BJ (cell line): ENCODE data around the gene RIMBP2. TPM values are rescaled to one million over a fixed set of nuclear protein-coding genes. Genes with fewer than 3 reads are reported as not detected.

Experiments
- CTCF ChIA-PET: fragments of 350-600 bp; formaldehyde crosslinking; extraction: SDS; loops from one replicate; lab custom pipeline; 2021; ENCODE audit warnings: antibody characterized with exemption, inconsistent platforms; lab: Yijun Ruan, JAX
- POLR2A ChIA-PET: fragments of 300-600 bp; sonication (Branson Sonifier 250); formaldehyde crosslinking; extraction: SDS; loops from one replicate; lab custom pipeline; 2021; ENCODE audit warnings: antibody characterized with exemption; lab: Charles Lee
- DNase-seq: peaks from one replicate; pipeline ENCODE4 v3.0.0-alpha.2; 2011; ENCODE audit warnings: low read depth
- H3K27me3 ChIP-seq: 2 replicates; pipeline ENCODE4 v1.6.0; 2011; ENCODE audit warnings: low read length; ENCODE audit not compliant: control insufficient read depth, insufficient read depth
- H3K36me3 ChIP-seq: 2 replicates; pipeline ENCODE4 v1.5.1; 2011; ENCODE audit warnings: low read length; ENCODE audit not compliant: control insufficient read depth, insufficient read depth
- H3K4me3 ChIP-seq: 2 replicates; pipeline ENCODE4 v1.5.1; 2011; ENCODE audit warnings: low read depth, mild to moderate bottlenecking, control low read depth, low read length
- CTCF ChIP-seq: IDR thresholded peaks from 2 replicates; pipeline ENCODE4 v1.5.1; 2011; ENCODE audit warnings: low read depth, mild to moderate bottlenecking, control low read depth, inconsistent platforms, low read length, moderate library complexity; ENCODE audit not compliant: insufficient read depth
- polyA plus RNA-seq: library from polyadenylated mRNA; depleted of rRNA; stranded (reverse); fragments of >200 nt; gene quantifications from 2 replicates; pipeline ENCODE4 v1.2.3, GENCODE V29; 2011

The RIMBP2 gene
- polyA plus RNA-seq, 1 experiment: 0.05 TPM

GRCh38 chr12:130480231-130480630, 235.9 kb downstream of the RIMBP2 start:
- Histone ChIP-seq H3K4me3 (no peak overlapping the region), H3K36me3 (no peaks in the 10 kb centered on the region), H3K27me3 (no peaks in the 10 kb centered on the region)
- DNase-seq: no peak
- no peak for TF ChIP-seq CTCF
- ChIA-PET POLR2A (no interaction called here), CTCF (no interaction called here)

GRCh38 chr12:130479401-130480125, 236.5 kb downstream of the RIMBP2 start:
- Histone ChIP-seq H3K4me3 (no peak overlapping the region), H3K36me3 (no peaks in the 10 kb centered on the region), H3K27me3 (no peaks in the 10 kb centered on the region)
- POLR2A ChIA-PET: no interaction called here
- TF ChIP-seq CTCF: no peak
- DNase-seq: no peak
- CTCF ChIA-PET: no interaction called here

- POLR2A ChIA-PET: no interaction called here
- no peak for TF ChIP-seq CTCF
- Histone ChIP-seq H3K36me3 (no peaks in the 10 kb centered on the region), H3K4me3 (no peak overlapping the region), H3K27me3 (no peaks in the 10 kb centered on the region)
- CTCF ChIA-PET: no interaction called here
- DNase-seq: no peak
Measured at GRCh38 chr12:130478786-130479185, 237.3 kb downstream of the RIMBP2 start.

DNA sequence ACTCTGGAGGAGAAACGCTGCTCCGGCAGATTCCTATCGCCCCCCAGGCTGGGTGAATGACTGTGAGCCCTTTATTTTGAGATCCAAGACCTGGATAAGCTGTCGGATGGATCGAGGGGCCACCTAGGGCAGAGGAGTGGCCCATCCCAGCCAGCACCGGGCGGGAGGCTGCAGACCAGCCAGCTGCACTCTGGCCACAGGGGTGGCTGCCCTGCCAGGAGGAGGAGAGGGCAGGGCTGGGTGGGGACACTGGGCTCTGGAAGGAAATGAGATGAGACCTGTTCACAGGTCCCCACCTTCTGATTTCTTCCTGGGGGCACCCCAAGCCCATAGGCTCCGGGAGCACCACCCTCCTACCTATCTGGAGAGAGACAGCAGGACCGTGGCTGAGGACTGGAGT, 238.4 kb downstream of the RIMBP2 start:
- ChIA-PET POLR2A (no interaction called here), CTCF (no interaction called here)
- H3K36me3 ChIP-seq: no peaks in the 10 kb centered on the region
- no peak for TF ChIP-seq CTCF
- DNase-seq: no peak
- H3K4me3 ChIP-seq: no peak overlapping the region
- H3K27me3 ChIP-seq: no peaks in the 10 kb centered on the region

- DNase-seq: no peak
- Histone ChIP-seq H3K4me3 (no peak overlapping the region), H3K27me3 (no peaks in the 10 kb centered on the region), H3K36me3 (no peaks in the 10 kb centered on the region)
- TF ChIP-seq CTCF: no peak
- ChIA-PET POLR2A (no interaction called here), CTCF (no interaction called here)
Measured at GRCh38 chr12:130477266-130477665, 238.8 kb downstream of the RIMBP2 start.
